MM.1S (cell line): ENCODE data around the gene GABRG3.

Experiments used
- DNase-seq: peaks from one replicate; pipeline ENCODE4 v3.0.0-alpha.2; 2015
- H2AFZ ChIP-seq: fragments of 300-600 bp; sonication (generic); 2 replicates; pipeline ENCODE4 v1.6.0; 2016; ENCODE audit warnings: antibody characterized with exemption, low read length
- H3F3A ChIP-seq: fragments of 300-600 bp; sonication (generic); 2 replicates; pipeline ENCODE4 v1.6.1; 2016; ENCODE audit warnings: mild to moderate bottlenecking, antibody characterized with exemption, low read length, moderate library complexity, mixed read lengths; ENCODE audit not compliant: insufficient read depth
- H3K27ac ChIP-seq: fragments of 300-600 bp; sonication (generic); 2 replicates; pipeline ENCODE4 v1.5.1; 2016; ENCODE audit warnings: mild to moderate bottlenecking, low read length
- H3K27me3 ChIP-seq: fragments of 300-600 bp; sonication (generic); replicated peaks from 2 replicates; pipeline ENCODE4 v1.6.0; 2016; ENCODE audit warnings: low read length; ENCODE audit not compliant: insufficient read depth
- H3K36me3 ChIP-seq: fragments of 300-600 bp; sonication (generic); replicated peaks from 2 replicates; pipeline ENCODE4 v1.6.1; 2016; ENCODE audit warnings: mild to moderate bottlenecking, low read length, mixed read lengths; ENCODE audit not compliant: insufficient read depth
- H3K4me1 ChIP-seq: fragments of 300-600 bp; sonication (generic); 2 replicates; pipeline ENCODE4 v1.6.1; 2016; ENCODE audit warnings: low read length, mixed read lengths
- H3K4me2 ChIP-seq: fragments of 300-600 bp; sonication (generic); 2 replicates; pipeline ENCODE4 v1.6.0; 2016; ENCODE audit warnings: low read depth, low read length
- H3K4me3 ChIP-seq: fragments of 300-600 bp; sonication (generic); 2 replicates; pipeline ENCODE4 v1.5.1; 2016; ENCODE audit warnings: low read length, mixed read lengths
- H3K79me2 ChIP-seq: fragments of 300-600 bp; sonication (generic); 2 replicates; pipeline ENCODE4 v1.6.1; 2016; ENCODE audit warnings: mixed run types, low read length, mixed read lengths
- H3K9ac ChIP-seq: fragments of 300-600 bp; sonication (generic); 2 replicates; pipeline ENCODE4 v1.6.1; 2016; ENCODE audit warnings: low read length, mixed read lengths
- H3K9me2 ChIP-seq: fragments of 300-600 bp; sonication (generic); replicated peaks from 2 replicates; pipeline ENCODE4 v1.6.1; 2016; ENCODE audit warnings: mild to moderate bottlenecking, low read length, mixed read lengths; ENCODE audit not compliant: insufficient read depth
- H3K9me3 ChIP-seq: fragments of 300-600 bp; sonication (generic); replicated peaks from 2 replicates; pipeline ENCODE4 v1.6.1; 2016; ENCODE audit warnings: mild to moderate bottlenecking, low read length, mixed read lengths; ENCODE audit not compliant: insufficient read depth
- H4K20me1 ChIP-seq: fragments of 300-600 bp; sonication (generic); 2 replicates; pipeline ENCODE4 v1.6.1; 2016; ENCODE audit warnings: mild to moderate bottlenecking, low read length, moderate library complexity, mixed read lengths; ENCODE audit not compliant: insufficient read depth
- CTCF ChIP-seq: fragments of 300-600 bp; sonication (generic); IDR thresholded peaks from 2 replicates; pipeline ENCODE4 v1.5.1; 2016; ENCODE audit warnings: antibody characterized with exemption, low read length, mixed read lengths
- EZH2 ChIP-seq: fragments of 300-600 bp; sonication (generic); optimal IDR thresholded peaks from 2 replicates; pipeline ENCODE3; 2017; ENCODE audit warnings: low read depth, mild to moderate bottlenecking, antibody characterized with exemption, low read length, mixed read lengths
- EZH2phosphoT487 ChIP-seq: fragments of 300-600 bp; sonication (generic); IDR thresholded peaks from 2 replicates; pipeline ENCODE4 v1.6.1; 2018; ENCODE audit warnings: antibody characterized with exemption, low read length

Gene GABRG3

DNA sequence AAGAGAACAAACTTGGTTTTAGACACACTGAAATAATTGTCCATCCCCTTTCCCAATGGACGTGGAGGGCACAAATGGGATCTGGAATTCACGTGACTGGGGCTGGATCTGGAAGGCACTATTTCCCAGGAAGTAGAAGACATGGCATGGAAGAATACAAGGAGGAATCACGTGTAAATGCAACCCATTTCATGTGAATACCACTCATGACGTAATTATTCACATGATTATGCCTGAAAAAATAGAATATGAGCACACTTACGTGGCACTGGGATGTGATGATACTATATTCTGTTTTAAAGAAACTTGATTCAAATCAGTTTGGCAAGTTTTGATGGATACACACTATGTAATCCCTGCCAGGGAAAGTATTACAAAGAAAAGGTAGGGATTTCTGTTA lies 477.3 kb downstream of the GABRG3 start:
- Histone ChIP-seq H3K9me2 (no peaks in the 10 kb centered on the region), H3K36me3 (no peaks in the 10 kb centered on the region)
- TF ChIP-seq CTCF (no peak), EZH2 (no peak), EZH2phosphoT487 (no peak)

DNA sequence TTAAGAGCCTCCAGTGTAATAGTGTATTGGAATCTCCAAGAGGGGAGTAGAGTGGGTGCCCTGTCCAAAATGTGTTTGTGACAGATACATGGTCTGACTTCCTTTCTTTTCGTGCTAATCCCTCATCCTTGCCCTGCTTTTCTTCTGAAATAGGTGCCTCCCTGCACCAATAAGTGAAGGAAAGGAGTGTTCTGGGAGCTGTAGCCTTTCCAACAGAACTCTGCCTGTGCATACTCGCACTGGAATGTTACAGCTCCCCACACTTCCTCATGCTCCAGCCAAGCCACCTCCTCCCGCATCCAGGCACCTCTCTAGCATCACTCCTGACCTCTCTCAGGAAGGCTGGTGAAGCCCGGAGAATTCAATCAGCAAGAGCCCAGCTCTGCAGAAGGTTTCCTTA lies 478.0 kb downstream of the GABRG3 start:
- no peak overlapping the region for H3K4me2 ChIP-seq
- H3K4me3 ChIP-seq, result no peak overlapping the region
- H3K9me2 ChIP-seq, result no peaks in the 10 kb centered on the region
- H3K79me2 ChIP-seq, result no peaks in the 10 kb centered on the region
- no peak overlapping the region for H2AFZ ChIP-seq
- DNase-seq, result no peak
- H3K27me3 ChIP-seq, result no peaks in the 10 kb centered on the region
- TF ChIP-seq CTCF, result no peak
- no peak for TF ChIP-seq EZH2
- no peak for TF ChIP-seq EZH2phosphoT487
- H3K4me1 ChIP-seq, result no peaks in the 10 kb centered on the region
- H3K9ac ChIP-seq, result no peak overlapping the region
- H3K36me3 ChIP-seq, result no peaks in the 10 kb centered on the region
- H3K9me3 ChIP-seq, result no peaks in the 10 kb centered on the region
- H3F3A ChIP-seq, result no peaks in the 10 kb centered on the region
- H3K27ac ChIP-seq, result no peak overlapping the region
- H4K20me1 ChIP-seq, result no peaks in the 10 kb centered on the region

More for the DNA sequence above, 477.3 kb downstream of the GABRG3 start:
- H3K4me2 ChIP-seq, result no peak overlapping the region
- no peak overlapping the region for H3K4me3 ChIP-seq
- no peaks in the 10 kb centered on the region for H3K9me3 ChIP-seq
- DNase-seq, result no peak
- H4K20me1 ChIP-seq, result no peaks in the 10 kb centered on the region
- no peaks in the 10 kb centered on the region for H3K27me3 ChIP-seq
- no peak overlapping the region for H3K27ac ChIP-seq
- H3K9ac ChIP-seq, result no peak overlapping the region
- no peaks in the 10 kb centered on the region for H3K4me1 ChIP-seq
- no peaks in the 10 kb centered on the region for H3F3A ChIP-seq
- no peaks in the 10 kb centered on the region for H3K79me2 ChIP-seq
- no peak overlapping the region for H2AFZ ChIP-seq

- H3K4me3 ChIP-seq, result no peak overlapping the region
Measured at GRCh38 chr15:27449941-27450340, 479.0 kb downstream of the GABRG3 start.

More at GRCh38 chr15:27449941-27450340, 479.0 kb downstream of the GABRG3 start:
- Histone ChIP-seq H3K9me3 (no peaks in the 10 kb centered on the region), H4K20me1 (no peaks in the 10 kb centered on the region), H3K4me2 (no peak overlapping the region), H3K27me3 (no peaks in the 10 kb centered on the region), H3K4me1 (no peaks in the 10 kb centered on the region), H3K9me2 (no peaks in the 10 kb centered on the region), H3K79me2 (no peaks in the 10 kb centered on the region), H3K27ac (no peak overlapping the region), H2AFZ (no peak overlapping the region), H3K36me3 (no peaks in the 10 kb centered on the region), H3K9ac (no peak overlapping the region), H3F3A (no peaks in the 10 kb centered on the region)
- no peak for TF ChIP-seq EZH2phosphoT487
- TF ChIP-seq EZH2, result no peak
- TF ChIP-seq CTCF, result no peak
- DNase-seq, result no peak
